MM.1S (cell line): ENCODE results near the gene GNMT.
A peak's percentile ranks its signal among the peaks of the same experiment; 100 is the strongest.

Source experiments
- DNase-seq: peaks from one replicate; pipeline ENCODE4 v3.0.0-alpha.2; 2015
- H2AFZ ChIP-seq: fragments of 300-600 bp; sonication (generic); 2 replicates; pipeline ENCODE4 v1.6.0; 2016; ENCODE audit warnings: antibody characterized with exemption, low read length
- H3F3A ChIP-seq: fragments of 300-600 bp; sonication (generic); 2 replicates; pipeline ENCODE4 v1.6.1; 2016; ENCODE audit warnings: mild to moderate bottlenecking, antibody characterized with exemption, low read length, moderate library complexity, mixed read lengths; ENCODE audit not compliant: insufficient read depth
- H3K27ac ChIP-seq: fragments of 300-600 bp; sonication (generic); 2 replicates; pipeline ENCODE4 v1.5.1; 2016; ENCODE audit warnings: mild to moderate bottlenecking, low read length
- H3K27me3 ChIP-seq: fragments of 300-600 bp; sonication (generic); replicated peaks from 2 replicates; pipeline ENCODE4 v1.6.0; 2016; ENCODE audit warnings: low read length; ENCODE audit not compliant: insufficient read depth
- H3K36me3 ChIP-seq: fragments of 300-600 bp; sonication (generic); replicated peaks from 2 replicates; pipeline ENCODE4 v1.6.1; 2016; ENCODE audit warnings: mild to moderate bottlenecking, low read length, mixed read lengths; ENCODE audit not compliant: insufficient read depth
- H3K4me1 ChIP-seq: fragments of 300-600 bp; sonication (generic); 2 replicates; pipeline ENCODE4 v1.6.1; 2016; ENCODE audit warnings: low read length, mixed read lengths
- H3K4me2 ChIP-seq: fragments of 300-600 bp; sonication (generic); 2 replicates; pipeline ENCODE4 v1.6.0; 2016; ENCODE audit warnings: low read depth, low read length
- H3K4me3 ChIP-seq: fragments of 300-600 bp; sonication (generic); 2 replicates; pipeline ENCODE4 v1.5.1; 2016; ENCODE audit warnings: low read length, mixed read lengths
- H3K79me2 ChIP-seq: fragments of 300-600 bp; sonication (generic); 2 replicates; pipeline ENCODE4 v1.6.1; 2016; ENCODE audit warnings: mixed run types, low read length, mixed read lengths
- H3K9ac ChIP-seq: fragments of 300-600 bp; sonication (generic); 2 replicates; pipeline ENCODE4 v1.6.1; 2016; ENCODE audit warnings: low read length, mixed read lengths
- H3K9me2 ChIP-seq: fragments of 300-600 bp; sonication (generic); replicated peaks from 2 replicates; pipeline ENCODE4 v1.6.1; 2016; ENCODE audit warnings: mild to moderate bottlenecking, low read length, mixed read lengths; ENCODE audit not compliant: insufficient read depth
- H3K9me3 ChIP-seq: fragments of 300-600 bp; sonication (generic); replicated peaks from 2 replicates; pipeline ENCODE4 v1.6.1; 2016; ENCODE audit warnings: mild to moderate bottlenecking, low read length, mixed read lengths; ENCODE audit not compliant: insufficient read depth
- H4K20me1 ChIP-seq: fragments of 300-600 bp; sonication (generic); 2 replicates; pipeline ENCODE4 v1.6.1; 2016; ENCODE audit warnings: mild to moderate bottlenecking, low read length, moderate library complexity, mixed read lengths; ENCODE audit not compliant: insufficient read depth
- CTCF ChIP-seq: fragments of 300-600 bp; sonication (generic); IDR thresholded peaks from 2 replicates; pipeline ENCODE4 v1.5.1; 2016; ENCODE audit warnings: antibody characterized with exemption, low read length, mixed read lengths
- EZH2 ChIP-seq: fragments of 300-600 bp; sonication (generic); optimal IDR thresholded peaks from 2 replicates; pipeline ENCODE3; 2017; ENCODE audit warnings: low read depth, mild to moderate bottlenecking, antibody characterized with exemption, low read length, mixed read lengths
- EZH2phosphoT487 ChIP-seq: fragments of 300-600 bp; sonication (generic); IDR thresholded peaks from 2 replicates; pipeline ENCODE4 v1.6.1; 2018; ENCODE audit warnings: antibody characterized with exemption, low read length

GNMT gene

GRCh38 chr6:42978839-42979522 lies 18.4 kb downstream of the GNMT start, which contains the start of gene PEX6:
Gene PEX6, minus strand, starts transcription at chr6:42979181. Its CDS starts 31 bp downstream, at chr6:42979150.
- peak within 1 kb of the TSS; percentile 76 for H3K4me2 ChIP-seq
- TF ChIP-seq EZH2 = no peak
- TF ChIP-seq CTCF = no peak
- TF ChIP-seq EZH2phosphoT487 = no peak
- H3K27ac ChIP-seq = peak within 1 kb of the TSS; percentile 40; the same call in 1 of the 2 replicates
- 0 out of 2 replicates have a peak, but pooled peaks cover 5% of the 10 kb centered on the region for H3F3A ChIP-seq
- peak within 1 kb of the TSS; percentile 79 for H2AFZ ChIP-seq
- H3K36me3 ChIP-seq = no peaks in the 10 kb centered on the region
- peak; percentile 90 for DNase-seq
- H3K4me1 ChIP-seq = peaks cover 12% of the 10 kb centered on the region
- peaks cover 17% of the 10 kb centered on the region for H3K79me2 ChIP-seq
- peak within 1 kb of the TSS; percentile 83 for H3K9ac ChIP-seq
- no peaks in the 10 kb centered on the region for H3K9me3 ChIP-seq
- H3K4me3 ChIP-seq = peak within 1 kb of the TSS; percentile 97
- H3K9me2 ChIP-seq = no peaks in the 10 kb centered on the region
- no peaks in the 10 kb centered on the region for H4K20me1 ChIP-seq
- H3K27me3 ChIP-seq = no peaks in the 10 kb centered on the region

- H3K9me2 ChIP-seq = no peaks in the 10 kb centered on the region
- peaks cover 19% of the 10 kb centered on the region for H3K79me2 ChIP-seq
- no peaks in the 10 kb centered on the region for H3K36me3 ChIP-seq
- peak overlapping the region; percentile 97 for H3K4me3 ChIP-seq
- no peaks in the 10 kb centered on the region for H3K27me3 ChIP-seq
- TF ChIP-seq EZH2phosphoT487 (no peak), CTCF (no peak), EZH2 (no peak)
- peaks cover 12% of the 10 kb centered on the region for H3K4me1 ChIP-seq
- peak; percentile 35 for DNase-seq
- H3F3A ChIP-seq = 0 out of 2 replicates have a peak, but pooled peaks cover 5% of the 10 kb centered on the region
- H3K9ac ChIP-seq = peak overlapping the region; percentile 83; the same call in 1 of the 2 replicates
- no peaks in the 10 kb centered on the region for H3K9me3 ChIP-seq
- peak overlapping the region; percentile 79 for H2AFZ ChIP-seq
- peak overlapping the region; percentile 76 for H3K4me2 ChIP-seq
- H3K27ac ChIP-seq = peak overlapping the region; percentile 40; the same call in 1 of the 2 replicates
- no peaks in the 10 kb centered on the region for H4K20me1 ChIP-seq
These were observed 19.1 kb downstream of the GNMT start for GRCh38 chr6:42979523-42980177.

GRCh38 chr6:42981836-42982235 lies 21.3 kb downstream of the GNMT start:
- H3K4me1 ChIP-seq = peaks cover 12% of the 10 kb centered on the region
- H3K9ac ChIP-seq = no peak overlapping the region
- H3K27me3 ChIP-seq = no peaks in the 10 kb centered on the region
- no peak overlapping the region for H3K27ac ChIP-seq
- no peak overlapping the region for H3K4me2 ChIP-seq
- no peak overlapping the region for H2AFZ ChIP-seq
- H3K9me3 ChIP-seq = no peaks in the 10 kb centered on the region
- H3K9me2 ChIP-seq = no peaks in the 10 kb centered on the region
- TF ChIP-seq EZH2phosphoT487 (no peak), EZH2 (no peak), CTCF (no peak)
- H4K20me1 ChIP-seq = no peaks in the 10 kb centered on the region
- no peak overlapping the region for H3K4me3 ChIP-seq
- H3F3A ChIP-seq = 0 out of 2 replicates have a peak, but pooled peaks cover 5% of the 10 kb centered on the region
- DNase-seq = no peak
- no peaks in the 10 kb centered on the region for H3K36me3 ChIP-seq
- H3K79me2 ChIP-seq = peaks cover 35% of the 10 kb centered on the region
